ENCODE data around the gene AHCTF1. TPM values are rescaled to one million over a fixed set of nuclear protein-coding genes. Genes with fewer than 3 reads are reported as not detected.

AHCTF1 gene
- total RNA-seq, 3 donors from 2014 or later (not counting 1 experiment from before 2014, with no cell fraction given): 46.5 to 50.2 (median 47.4) TPM

- H3K27me3 ChIP-seq (ENCODE audit: control insufficient read depth, insufficient read depth, low read length): no peaks in the 10 kb centered on the region
- ATAC-seq: no peak
- no peak overlapping the region for H3K4me3 Mint-ChIP-seq
- no peak for TF ChIP-seq CTCF (IDR thresholded peaks at IDR 0.05)
- H3K27me3 Mint-ChIP-seq (ENCODE audit: low read depth in 2 of 2): peaks cover 0 to 5% of the 10 kb centered on the region in 2 donors
- H3K36me3 ChIP-seq (ENCODE audit: control insufficient read depth, insufficient read depth, low read length): no peaks in the 10 kb centered on the region
- no peak overlapping the region for H3K4me3 ChIP-seq (ENCODE audit: low read length)
- no peaks in the 10 kb centered on the region for H3K4me1 ChIP-seq (ENCODE audit: control insufficient read depth, insufficient read depth, low read length)
- no peaks in the 10 kb centered on the region for H3K9me3 Mint-ChIP-seq
- DNase-seq: no peak
- no peaks in the 10 kb centered on the region for H3K9me3 ChIP-seq (ENCODE audit: control insufficient read depth, insufficient read depth, low read length)
- 86% methylated on average over 16 of the region's 18 CpGs for WGBS (ENCODE audit: insufficient coverage)
- no peak overlapping the region for H3K27ac Mint-ChIP-seq
- H3K27ac ChIP-seq (ENCODE audit: low read length): no peak overlapping the region
- H3K4me1 Mint-ChIP-seq: peaks cover 0 to 2% of the 10 kb centered on the region in 2 donors
- intact Hi-C loops (cut with micrococcal nuclease): no loop called here
- no peaks in the 10 kb centered on the region for H3K36me3 Mint-ChIP-seq
Observed at GRCh38 chr1:246794048-246794827, 137.5 kb downstream of the AHCTF1 start.

DNA sequence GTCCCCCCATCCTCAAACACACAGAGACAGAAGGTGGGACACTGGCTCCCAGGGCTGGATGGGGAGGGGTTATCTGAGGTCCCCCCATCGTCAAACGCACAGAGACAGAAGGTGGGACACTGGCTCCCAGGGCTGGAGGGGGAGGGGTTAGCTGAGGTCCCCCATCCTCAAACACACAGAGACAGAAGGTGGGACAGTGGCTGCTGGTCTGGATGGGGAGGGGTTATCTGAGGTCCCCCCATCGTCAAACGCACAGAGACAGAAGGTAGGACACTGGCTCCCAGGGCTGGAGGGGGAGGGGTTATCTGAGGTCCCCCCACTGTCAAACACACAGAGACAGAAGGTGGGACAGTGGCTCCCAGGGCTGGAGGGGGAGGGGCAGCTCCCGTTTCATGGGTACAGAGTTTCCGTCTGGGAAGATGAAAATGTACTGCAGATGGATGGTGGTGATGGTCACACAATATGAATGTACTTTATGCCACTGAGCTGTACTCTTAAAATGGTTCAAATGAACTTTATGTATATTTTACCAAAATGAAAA, 138.3 kb downstream of the AHCTF1 start:
- Mint-ChIP-seq H3K9me3 (no peaks in the 10 kb centered on the region), H3K4me3 (no peak overlapping the region), H3K4me1 (peaks cover 0 to 6% of the 10 kb centered on the region in 2 donors), H3K36me3 (no peaks in the 10 kb centered on the region), H3K27me3 (ENCODE audit: low read depth in 2 of 2) (peaks cover 0 to 7% of the 10 kb centered on the region in 2 donors), H3K27ac (no peak overlapping the region)
- Histone ChIP-seq H3K4me3 (ENCODE audit: low read length) (no peak overlapping the region), H3K36me3 (ENCODE audit: control insufficient read depth, insufficient read depth, low read length) (no peaks in the 10 kb centered on the region), H3K27me3 (ENCODE audit: control insufficient read depth, insufficient read depth, low read length) (no peaks in the 10 kb centered on the region), H3K4me1 (ENCODE audit: control insufficient read depth, insufficient read depth, low read length) (peaks cover 3% of the 10 kb centered on the region), H3K9me3 (ENCODE audit: control insufficient read depth, insufficient read depth, low read length) (no peaks in the 10 kb centered on the region), H3K27ac (ENCODE audit: low read length) (no peak overlapping the region)
- no peak for ATAC-seq
- no peak for TF ChIP-seq CTCF (IDR thresholded peaks at IDR 0.05)
- DNase-seq: no peak
- intact Hi-C loops (cut with micrococcal nuclease): no loop called here
- WGBS (ENCODE audit: insufficient coverage): 75% methylated on average over 3 of the region's 6 CpGs

DNA sequence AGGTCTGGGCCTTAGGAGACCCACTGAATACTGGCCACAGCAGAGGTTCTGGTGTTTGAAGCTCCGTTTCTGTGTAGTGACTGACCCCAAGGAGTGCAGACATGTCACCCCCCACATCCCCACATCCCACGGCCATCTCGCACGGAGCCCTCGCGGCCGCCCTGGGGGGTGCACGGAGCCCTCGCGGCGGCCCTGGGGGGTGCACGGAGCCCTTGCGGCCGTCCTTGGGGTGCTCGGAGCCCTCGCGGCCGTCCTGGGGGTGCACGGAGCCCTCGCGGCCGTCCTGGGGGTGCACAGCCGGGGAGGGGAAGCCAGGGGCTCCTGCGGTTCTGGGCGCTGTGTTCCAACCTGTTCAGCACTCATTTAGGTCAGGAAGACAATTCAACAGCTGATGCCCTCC, 139.1 kb downstream of the AHCTF1 start:
- Mint-ChIP-seq H3K9me3 (no peaks in the 10 kb centered on the region), H3K27me3 (ENCODE audit: low read depth in 2 of 2) (peaks cover 0 to 7% of the 10 kb centered on the region in 2 donors), H3K27ac (no peak overlapping the region), H3K4me3 (no peak overlapping the region), H3K36me3 (no peaks in the 10 kb centered on the region), H3K4me1 (peaks cover 0 to 6% of the 10 kb centered on the region in 2 donors)
- H3K9me3 ChIP-seq (ENCODE audit: control insufficient read depth, insufficient read depth, low read length): no peaks in the 10 kb centered on the region
- ATAC-seq (no peak), DNase-seq (no peak)
- WGBS (ENCODE audit: insufficient coverage): 92% methylated on average over 25 of the region's 25 CpGs
- no peaks in the 10 kb centered on the region for H3K27me3 ChIP-seq (ENCODE audit: control insufficient read depth, insufficient read depth, low read length)
- no peaks in the 10 kb centered on the region for H3K36me3 ChIP-seq (ENCODE audit: control insufficient read depth, insufficient read depth, low read length)
- no peak overlapping the region for H3K4me3 ChIP-seq (ENCODE audit: low read length)
- TF ChIP-seq CTCF (IDR thresholded peaks at IDR 0.05): no peak
- intact Hi-C loops (cut with micrococcal nuclease): no loop called here
- H3K27ac ChIP-seq (ENCODE audit: low read length): no peak overlapping the region
- peaks cover 3% of the 10 kb centered on the region for H3K4me1 ChIP-seq (ENCODE audit: control insufficient read depth, insufficient read depth, low read length)
